SK-N-SH treated with all-trans-retinoic acid at 6 μM for 48 hours (cell line): Measurements from ENCODE around the gene CNTN6.

ENCODE experiments used
- ATAC-seq: fragments of 200-7000 bp; cut with Tn5 transposase; 3 replicates; pipeline ENCODE4 v1.9.1; 2020; ENCODE audit warnings: mild to moderate bottlenecking, moderate library complexity
- BACH2 ChIP-seq: fragments of 250-450 bp; sonication (Bioruptor Pico); IDR thresholded peaks from 2 replicates; pipeline ENCODE4 v1.9.0; 2021; ENCODE audit warnings: mild to moderate bottlenecking, borderline replicate concordance
- ESRRG ChIP-seq: fragments of 250-450 bp; sonication (Bioruptor Pico); IDR thresholded peaks from 2 replicates; pipeline ENCODE4 v1.6.1; 2021; ENCODE audit warnings: mild to moderate bottlenecking
- ISL1 ChIP-seq: fragments of 250-450 bp; sonication (Bioruptor Pico); IDR thresholded peaks from 2 replicates; pipeline ENCODE4 v2.1.2; 2022; ENCODE audit warnings: mild to moderate bottlenecking, moderate library complexity
- OSR1 ChIP-seq: fragments of 250-450 bp; sonication (Bioruptor Pico); IDR thresholded peaks from 2 replicates; pipeline ENCODE4 v1.8.0; 2022; ENCODE audit warnings: moderate library complexity, mild to moderate bottlenecking, inconsistent platforms
- PPARA ChIP-seq: fragments of 250-450 bp; sonication (Bioruptor Pico); IDR thresholded peaks from 2 replicates; pipeline ENCODE4 v1.5.0; 2020; ENCODE audit warnings: mild to moderate bottlenecking, borderline replicate concordance
- RARB ChIP-seq: fragments of 250-450 bp; sonication (Bioruptor Pico); IDR thresholded peaks from 2 replicates; pipeline ENCODE4 v1.8.0; 2021; ENCODE audit warnings: mild to moderate bottlenecking, moderate library complexity
- SNAI2 ChIP-seq: fragments of 250-450 bp; sonication (Bioruptor Pico); IDR thresholded peaks from 2 replicates; pipeline ENCODE4 v1.5.0; 2020; ENCODE audit warnings: mild to moderate bottlenecking, moderate library complexity
- TCF4 ChIP-seq: fragments of 250-450 bp; sonication (Bioruptor Pico); IDR thresholded peaks from 2 replicates; pipeline ENCODE4 v1.8.0; 2021; ENCODE audit warnings: mild to moderate bottlenecking, moderate library complexity, borderline replicate concordance
- TOX ChIP-seq: fragments of 250-450 bp; sonication (Bioruptor Pico); IDR thresholded peaks from 2 replicates; pipeline ENCODE4 v1.8.0; 2021; ENCODE audit warnings: mild to moderate bottlenecking, moderate library complexity, borderline replicate concordance
- ZC3H10 ChIP-seq: fragments of 250-450 bp; sonication (Bioruptor Pico); IDR thresholded peaks from 2 replicates; pipeline ENCODE4 v1.5.1; 2021; ENCODE audit warnings: mild to moderate bottlenecking, moderate library complexity
- ZFP3 ChIP-seq: fragments of 250-450 bp; sonication (Bioruptor Pico); IDR thresholded peaks from 2 replicates; pipeline ENCODE4 v1.5.0; 2020; ENCODE audit warnings: mild to moderate bottlenecking, moderate library complexity
- ZNF70 ChIP-seq: fragments of 450-650 bp; formaldehyde crosslinking; IDR thresholded peaks from 2 replicates; pipeline ENCODE4 v1.5.0; 2020; ENCODE audit warnings: mild to moderate bottlenecking, moderate library complexity
- TF ChIP-seq, protein P1 (sequence below): fragments of 250-450 bp; sonication (Bioruptor Pico); IDR thresholded peaks from 2 replicates; pipeline ENCODE4 v1.5.1; 2020; ENCODE audit warnings: low read depth, mild to moderate bottlenecking, moderate library complexity
- TF ChIP-seq, protein P2 (sequence below): fragments of 250-450 bp; sonication (Bioruptor Pico); IDR thresholded peaks from 2 replicates; pipeline ENCODE4 v1.8.0; 2020; ENCODE audit warnings: mild to moderate bottlenecking, moderate library complexity, borderline replicate concordance
- TF ChIP-seq, protein P3 (sequence below): fragments of 250-450 bp; sonication (Bioruptor Pico); IDR thresholded peaks from 2 replicates; pipeline ENCODE4 v1.5.0; 2020; ENCODE audit warnings: mild to moderate bottlenecking, moderate library complexity
- TF ChIP-seq, protein P4 (sequence below): fragments of 250-450 bp; sonication (Bioruptor Pico); IDR thresholded peaks from 2 replicates; pipeline ENCODE4 v1.5.1; 2021; ENCODE audit warnings: mild to moderate bottlenecking, moderate library complexity
- TF ChIP-seq, protein P5 (sequence below): fragments of 250-450 bp; sonication (Bioruptor Pico); IDR thresholded peaks from 2 replicates; pipeline ENCODE4 v1.8.0; 2021; ENCODE audit warnings: low read depth, mild to moderate bottlenecking, moderate library complexity, borderline replicate concordance

Gene CNTN6

DNA sequence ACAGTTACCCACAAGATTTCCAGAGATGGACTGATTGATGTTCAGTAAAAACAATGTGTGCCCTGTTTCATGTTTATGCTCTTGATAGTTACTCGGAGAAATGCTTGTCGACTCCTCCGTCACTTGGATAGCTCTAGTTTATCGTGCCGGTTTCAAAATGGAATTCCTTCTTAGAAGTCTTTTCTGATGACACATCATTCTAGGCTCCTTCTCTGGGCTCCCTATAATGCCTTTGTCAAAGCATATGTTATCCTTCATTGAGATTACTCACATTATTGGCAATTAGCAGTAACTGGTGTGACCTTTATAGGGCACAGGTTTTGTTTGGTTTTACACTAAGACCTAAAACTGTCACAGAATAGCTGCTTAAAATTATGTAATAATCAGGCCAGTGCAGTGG, 201.8 kb downstream of the CNTN6 start:
- TF ChIP-seq TOX (CRISPR knock-in tag), result no peak
- TF ChIP-seq ZNF70 (CRISPR knock-in tag), result no peak
- TF ChIP-seq, protein P1, sequence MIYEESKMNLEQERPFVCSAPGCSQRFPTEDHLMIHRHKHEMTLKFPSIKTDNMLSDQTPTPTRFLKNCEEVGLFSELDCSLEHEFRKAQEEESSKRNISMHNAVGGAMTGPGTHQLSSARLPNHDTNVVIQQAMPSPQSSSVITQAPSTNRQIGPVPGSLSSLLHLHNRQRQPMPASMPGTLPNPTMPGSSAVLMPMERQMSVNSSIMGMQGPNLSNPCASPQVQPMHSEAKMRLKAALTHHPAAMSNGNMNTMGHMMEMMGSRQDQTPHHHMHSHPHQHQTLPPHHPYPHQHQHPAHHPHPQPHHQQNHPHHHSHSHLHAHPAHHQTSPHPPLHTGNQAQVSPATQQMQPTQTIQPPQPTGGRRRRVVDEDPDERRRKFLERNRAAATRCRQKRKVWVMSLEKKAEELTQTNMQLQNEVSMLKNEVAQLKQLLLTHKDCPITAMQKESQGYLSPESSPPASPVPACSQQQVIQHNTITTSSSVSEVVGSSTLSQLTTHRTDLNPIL (CRISPR knock-in tag), result no peak
- no peak for TF ChIP-seq ZFP3 (CRISPR knock-in tag)
- no peak for TF ChIP-seq ISL1
- no peak for TF ChIP-seq SNAI2 (CRISPR knock-in tag)
- no peak for TF ChIP-seq PPARA (CRISPR knock-in tag)
- TF ChIP-seq OSR1 (CRISPR knock-in tag), result no peak
- no peak for ATAC-seq

DNA sequence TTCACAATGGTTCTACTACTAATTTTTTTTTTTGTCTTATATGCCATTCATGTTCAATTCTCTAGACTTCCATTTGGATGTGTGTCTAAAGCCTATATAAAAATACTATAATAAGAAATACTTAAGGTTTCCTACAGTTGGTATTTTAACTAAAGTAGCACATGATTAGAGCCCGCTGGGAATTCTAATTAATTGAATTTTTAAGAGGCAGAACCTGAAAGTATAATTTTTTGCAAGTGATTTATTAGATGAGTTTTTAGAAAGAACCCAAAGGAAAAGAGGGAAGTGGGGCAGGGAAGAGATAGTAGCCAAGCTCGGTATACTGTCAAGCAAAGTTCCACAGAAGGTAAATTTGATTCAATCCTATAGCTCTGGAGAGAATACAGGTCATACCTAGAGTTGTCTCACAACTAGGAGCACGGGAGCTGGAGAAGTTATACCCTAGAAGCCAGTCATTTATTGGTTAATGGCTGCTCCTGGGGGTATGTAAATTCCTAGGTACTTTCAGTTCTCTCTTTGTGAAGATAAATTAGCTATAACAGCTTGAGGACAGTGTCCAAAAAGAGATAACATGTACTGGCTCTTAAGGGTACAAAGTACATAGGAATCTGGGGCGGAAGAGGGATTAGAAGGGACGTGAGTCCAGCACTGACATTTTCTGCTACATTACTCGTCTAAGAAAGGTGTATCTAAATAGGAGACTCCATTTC, 225.6 kb downstream of the CNTN6 start:
- TF ChIP-seq, protein P2, sequence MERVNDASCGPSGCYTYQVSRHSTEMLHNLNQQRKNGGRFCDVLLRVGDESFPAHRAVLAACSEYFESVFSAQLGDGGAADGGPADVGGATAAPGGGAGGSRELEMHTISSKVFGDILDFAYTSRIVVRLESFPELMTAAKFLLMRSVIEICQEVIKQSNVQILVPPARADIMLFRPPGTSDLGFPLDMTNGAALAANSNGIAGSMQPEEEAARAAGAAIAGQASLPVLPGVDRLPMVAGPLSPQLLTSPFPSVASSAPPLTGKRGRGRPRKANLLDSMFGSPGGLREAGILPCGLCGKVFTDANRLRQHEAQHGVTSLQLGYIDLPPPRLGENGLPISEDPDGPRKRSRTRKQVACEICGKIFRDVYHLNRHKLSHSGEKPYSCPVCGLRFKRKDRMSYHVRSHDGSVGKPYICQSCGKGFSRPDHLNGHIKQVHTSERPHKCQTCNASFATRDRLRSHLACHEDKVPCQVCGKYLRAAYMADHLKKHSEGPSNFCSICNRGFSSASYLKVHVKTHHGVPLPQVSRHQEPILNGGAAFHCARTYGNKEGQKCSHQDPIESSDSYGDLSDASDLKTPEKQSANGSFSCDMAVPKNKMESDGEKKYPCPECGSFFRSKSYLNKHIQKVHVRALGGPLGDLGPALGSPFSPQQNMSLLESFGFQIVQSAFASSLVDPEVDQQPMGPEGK (CRISPR knock-in tag), result no peak
- TF ChIP-seq ESRRG, result no peak
- no peak for TF ChIP-seq ZC3H10 (CRISPR knock-in tag)
- no peak for TF ChIP-seq RARB
- TF ChIP-seq, protein P3, sequence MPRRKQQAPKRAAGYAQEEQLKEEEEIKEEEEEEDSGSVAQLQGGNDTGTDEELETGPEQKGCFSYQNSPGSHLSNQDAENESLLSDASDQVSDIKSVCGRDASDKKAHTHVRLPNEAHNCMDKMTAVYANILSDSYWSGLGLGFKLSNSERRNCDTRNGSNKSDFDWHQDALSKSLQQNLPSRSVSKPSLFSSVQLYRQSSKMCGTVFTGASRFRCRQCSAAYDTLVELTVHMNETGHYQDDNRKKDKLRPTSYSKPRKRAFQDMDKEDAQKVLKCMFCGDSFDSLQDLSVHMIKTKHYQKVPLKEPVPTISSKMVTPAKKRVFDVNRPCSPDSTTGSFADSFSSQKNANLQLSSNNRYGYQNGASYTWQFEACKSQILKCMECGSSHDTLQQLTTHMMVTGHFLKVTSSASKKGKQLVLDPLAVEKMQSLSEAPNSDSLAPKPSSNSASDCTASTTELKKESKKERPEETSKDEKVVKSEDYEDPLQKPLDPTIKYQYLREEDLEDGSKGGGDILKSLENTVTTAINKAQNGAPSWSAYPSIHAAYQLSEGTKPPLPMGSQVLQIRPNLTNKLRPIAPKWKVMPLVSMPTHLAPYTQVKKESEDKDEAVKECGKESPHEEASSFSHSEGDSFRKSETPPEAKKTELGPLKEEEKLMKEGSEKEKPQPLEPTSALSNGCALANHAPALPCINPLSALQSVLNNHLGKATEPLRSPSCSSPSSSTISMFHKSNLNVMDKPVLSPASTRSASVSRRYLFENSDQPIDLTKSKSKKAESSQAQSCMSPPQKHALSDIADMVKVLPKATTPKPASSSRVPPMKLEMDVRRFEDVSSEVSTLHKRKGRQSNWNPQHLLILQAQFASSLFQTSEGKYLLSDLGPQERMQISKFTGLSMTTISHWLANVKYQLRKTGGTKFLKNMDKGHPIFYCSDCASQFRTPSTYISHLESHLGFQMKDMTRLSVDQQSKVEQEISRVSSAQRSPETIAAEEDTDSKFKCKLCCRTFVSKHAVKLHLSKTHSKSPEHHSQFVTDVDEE, result no peak

DNA sequence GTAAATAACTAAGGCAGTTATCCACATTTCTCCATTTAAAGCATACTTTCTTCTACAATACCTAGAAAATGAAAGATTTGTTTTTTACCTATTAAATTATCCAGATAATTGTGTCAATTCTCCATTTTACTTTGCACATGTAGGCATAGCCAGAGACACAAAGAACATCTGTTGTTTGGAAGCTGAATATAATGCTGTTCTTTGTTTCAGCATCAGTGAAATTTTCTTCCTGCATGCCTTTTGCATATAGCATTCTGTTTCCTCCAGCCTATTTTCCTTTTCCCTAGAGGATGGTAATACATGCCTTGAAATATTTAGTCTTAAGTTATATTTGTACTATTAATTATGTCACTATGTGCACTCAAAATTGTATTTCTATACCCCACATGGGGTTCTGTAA, 233.7 kb downstream of the CNTN6 start:
- TF ChIP-seq PPARA (CRISPR knock-in tag) (no peak), RARB (no peak), OSR1 (CRISPR knock-in tag) (no peak), ZFP3 (CRISPR knock-in tag) (no peak), TCF4 (CRISPR knock-in tag) (no peak), BACH2 (CRISPR knock-in tag) (no peak), ZNF70 (CRISPR knock-in tag) (no peak)
- TF ChIP-seq, protein P4, sequence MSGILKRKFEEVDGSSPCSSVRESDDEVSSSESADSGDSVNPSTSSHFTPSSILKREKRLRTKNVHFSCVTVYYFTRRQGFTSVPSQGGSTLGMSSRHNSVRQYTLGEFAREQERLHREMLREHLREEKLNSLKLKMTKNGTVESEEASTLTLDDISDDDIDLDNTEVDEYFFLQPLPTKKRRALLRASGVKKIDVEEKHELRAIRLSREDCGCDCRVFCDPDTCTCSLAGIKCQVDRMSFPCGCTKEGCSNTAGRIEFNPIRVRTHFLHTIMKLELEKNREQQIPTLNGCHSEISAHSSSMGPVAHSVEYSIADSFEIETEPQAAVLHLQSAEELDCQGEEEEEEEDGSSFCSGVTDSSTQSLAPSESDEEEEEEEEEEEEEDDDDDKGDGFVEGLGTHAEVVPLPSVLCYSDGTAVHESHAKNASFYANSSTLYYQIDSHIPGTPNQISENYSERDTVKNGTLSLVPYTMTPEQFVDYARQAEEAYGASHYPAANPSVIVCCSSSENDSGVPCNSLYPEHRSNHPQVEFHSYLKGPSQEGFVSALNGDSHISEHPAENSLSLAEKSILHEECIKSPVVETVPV (CRISPR knock-in tag), result no peak
- TF ChIP-seq, protein P2 (CRISPR knock-in tag), result no peak
- TF ChIP-seq, protein P5, sequence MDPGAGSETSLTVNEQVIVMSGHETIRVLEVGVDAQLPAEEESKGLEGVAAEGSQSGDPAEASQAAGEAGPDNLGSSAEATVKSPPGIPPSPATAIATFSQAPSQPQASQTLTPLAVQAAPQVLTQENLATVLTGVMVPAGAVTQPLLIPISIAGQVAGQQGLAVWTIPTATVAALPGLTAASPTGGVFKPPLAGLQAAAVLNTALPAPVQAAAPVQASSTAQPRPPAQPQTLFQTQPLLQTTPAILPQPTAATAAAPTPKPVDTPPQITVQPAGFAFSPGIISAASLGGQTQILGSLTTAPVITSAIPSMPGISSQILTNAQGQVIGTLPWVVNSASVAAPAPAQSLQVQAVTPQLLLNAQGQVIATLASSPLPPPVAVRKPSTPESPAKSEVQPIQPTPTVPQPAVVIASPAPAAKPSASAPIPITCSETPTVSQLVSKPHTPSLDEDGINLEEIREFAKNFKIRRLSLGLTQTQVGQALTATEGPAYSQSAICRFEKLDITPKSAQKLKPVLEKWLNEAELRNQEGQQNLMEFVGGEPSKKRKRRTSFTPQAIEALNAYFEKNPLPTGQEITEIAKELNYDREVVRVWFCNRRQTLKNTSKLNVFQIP (CRISPR knock-in tag), result no peak
- TF ChIP-seq, protein P1 (CRISPR knock-in tag), result no peak
- TF ChIP-seq, protein P3, result no peak
- ATAC-seq, result no peak

More for the DNA sequence above, 225.6 kb downstream of the CNTN6 start:
- ATAC-seq, result no peak
